ENCODE results near the gene LMX1A.

The LMX1A gene

DNA sequence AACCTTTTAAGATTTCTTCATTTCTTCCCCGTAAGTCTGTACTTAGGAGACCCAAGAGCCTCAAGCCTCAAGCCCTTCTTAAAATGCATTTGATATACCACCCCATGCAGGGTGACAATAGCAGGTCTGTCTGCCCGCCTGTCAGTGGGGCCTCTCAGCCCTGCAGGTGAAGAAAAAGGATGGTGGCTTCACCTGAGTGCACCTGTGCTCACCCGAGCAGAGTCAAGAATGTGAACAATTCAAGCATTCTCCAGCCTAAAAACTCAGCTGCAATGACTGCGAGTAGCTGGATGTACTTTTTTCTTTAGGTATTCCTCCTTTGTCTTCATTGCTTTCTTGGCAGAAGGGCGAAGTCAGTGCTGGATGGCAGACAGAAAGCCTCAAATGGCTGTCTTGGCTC is 203.3 kb downstream of the LMX1A start:
- TF ChIP-seq ZNF8 (CRISPR knock-in tag; IDR thresholded peaks at IDR 0.05), result no peak
- TF ChIP-seq, protein P1, sequence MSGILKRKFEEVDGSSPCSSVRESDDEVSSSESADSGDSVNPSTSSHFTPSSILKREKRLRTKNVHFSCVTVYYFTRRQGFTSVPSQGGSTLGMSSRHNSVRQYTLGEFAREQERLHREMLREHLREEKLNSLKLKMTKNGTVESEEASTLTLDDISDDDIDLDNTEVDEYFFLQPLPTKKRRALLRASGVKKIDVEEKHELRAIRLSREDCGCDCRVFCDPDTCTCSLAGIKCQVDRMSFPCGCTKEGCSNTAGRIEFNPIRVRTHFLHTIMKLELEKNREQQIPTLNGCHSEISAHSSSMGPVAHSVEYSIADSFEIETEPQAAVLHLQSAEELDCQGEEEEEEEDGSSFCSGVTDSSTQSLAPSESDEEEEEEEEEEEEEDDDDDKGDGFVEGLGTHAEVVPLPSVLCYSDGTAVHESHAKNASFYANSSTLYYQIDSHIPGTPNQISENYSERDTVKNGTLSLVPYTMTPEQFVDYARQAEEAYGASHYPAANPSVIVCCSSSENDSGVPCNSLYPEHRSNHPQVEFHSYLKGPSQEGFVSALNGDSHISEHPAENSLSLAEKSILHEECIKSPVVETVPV (CRISPR knock-in tag; IDR thresholded peaks at IDR 0.05), result no peak
- TF ChIP-seq, protein P2, sequence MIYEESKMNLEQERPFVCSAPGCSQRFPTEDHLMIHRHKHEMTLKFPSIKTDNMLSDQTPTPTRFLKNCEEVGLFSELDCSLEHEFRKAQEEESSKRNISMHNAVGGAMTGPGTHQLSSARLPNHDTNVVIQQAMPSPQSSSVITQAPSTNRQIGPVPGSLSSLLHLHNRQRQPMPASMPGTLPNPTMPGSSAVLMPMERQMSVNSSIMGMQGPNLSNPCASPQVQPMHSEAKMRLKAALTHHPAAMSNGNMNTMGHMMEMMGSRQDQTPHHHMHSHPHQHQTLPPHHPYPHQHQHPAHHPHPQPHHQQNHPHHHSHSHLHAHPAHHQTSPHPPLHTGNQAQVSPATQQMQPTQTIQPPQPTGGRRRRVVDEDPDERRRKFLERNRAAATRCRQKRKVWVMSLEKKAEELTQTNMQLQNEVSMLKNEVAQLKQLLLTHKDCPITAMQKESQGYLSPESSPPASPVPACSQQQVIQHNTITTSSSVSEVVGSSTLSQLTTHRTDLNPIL (CRISPR knock-in tag; IDR thresholded peaks at IDR 0.05; ENCODE audit: low read depth), result no peak
- TF ChIP-seq ARNTL (CRISPR knock-in tag; IDR thresholded peaks at IDR 0.05; ENCODE audit: borderline replicate concordance, low read depth), result no peak
- no peak for TF ChIP-seq OSR1 (CRISPR knock-in tag; IDR thresholded peaks at IDR 0.05)
- TF ChIP-seq ZC3H10 (CRISPR knock-in tag; IDR thresholded peaks at IDR 0.05), result no peak
- no peak for TF ChIP-seq BACH2 (CRISPR knock-in tag; IDR thresholded peaks at IDR 0.05; ENCODE audit: borderline replicate concordance)
- no peak for TF ChIP-seq ISL1 (CRISPR knock-in tag; IDR thresholded peaks at IDR 0.05)
- no peak for TF ChIP-seq ZNF70 (CRISPR knock-in tag; IDR thresholded peaks at IDR 0.05)
- TF ChIP-seq GLIS3 (CRISPR knock-in tag; IDR thresholded peaks at IDR 0.05), result no peak
- no peak for TF ChIP-seq CSDC2 (CRISPR knock-in tag; IDR thresholded peaks at IDR 0.05)
- no peak for TF ChIP-seq ESRRG (CRISPR knock-in tag; IDR thresholded peaks at IDR 0.05)
- no peak for TF ChIP-seq TCF4 (CRISPR knock-in tag; IDR thresholded peaks at IDR 0.05; ENCODE audit: borderline replicate concordance)
- TF ChIP-seq, protein P3, sequence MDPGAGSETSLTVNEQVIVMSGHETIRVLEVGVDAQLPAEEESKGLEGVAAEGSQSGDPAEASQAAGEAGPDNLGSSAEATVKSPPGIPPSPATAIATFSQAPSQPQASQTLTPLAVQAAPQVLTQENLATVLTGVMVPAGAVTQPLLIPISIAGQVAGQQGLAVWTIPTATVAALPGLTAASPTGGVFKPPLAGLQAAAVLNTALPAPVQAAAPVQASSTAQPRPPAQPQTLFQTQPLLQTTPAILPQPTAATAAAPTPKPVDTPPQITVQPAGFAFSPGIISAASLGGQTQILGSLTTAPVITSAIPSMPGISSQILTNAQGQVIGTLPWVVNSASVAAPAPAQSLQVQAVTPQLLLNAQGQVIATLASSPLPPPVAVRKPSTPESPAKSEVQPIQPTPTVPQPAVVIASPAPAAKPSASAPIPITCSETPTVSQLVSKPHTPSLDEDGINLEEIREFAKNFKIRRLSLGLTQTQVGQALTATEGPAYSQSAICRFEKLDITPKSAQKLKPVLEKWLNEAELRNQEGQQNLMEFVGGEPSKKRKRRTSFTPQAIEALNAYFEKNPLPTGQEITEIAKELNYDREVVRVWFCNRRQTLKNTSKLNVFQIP (CRISPR knock-in tag; IDR thresholded peaks at IDR 0.05; ENCODE audit: borderline replicate concordance, low read depth), result no peak
- TF ChIP-seq PPARA (CRISPR knock-in tag; IDR thresholded peaks at IDR 0.05; ENCODE audit: borderline replicate concordance), result no peak
- TF ChIP-seq PATZ1 (CRISPR knock-in tag; IDR thresholded peaks at IDR 0.05; ENCODE audit: borderline replicate concordance), result no peak
- no peak for TF ChIP-seq ZNF565 (CRISPR knock-in tag; conservative IDR thresholded peaks at IDR 0.05; ENCODE audit: low read depth)
- no peak for TF ChIP-seq ZFP30 (CRISPR knock-in tag; IDR thresholded peaks at IDR 0.05)
- no peak for ATAC-seq

DNA sequence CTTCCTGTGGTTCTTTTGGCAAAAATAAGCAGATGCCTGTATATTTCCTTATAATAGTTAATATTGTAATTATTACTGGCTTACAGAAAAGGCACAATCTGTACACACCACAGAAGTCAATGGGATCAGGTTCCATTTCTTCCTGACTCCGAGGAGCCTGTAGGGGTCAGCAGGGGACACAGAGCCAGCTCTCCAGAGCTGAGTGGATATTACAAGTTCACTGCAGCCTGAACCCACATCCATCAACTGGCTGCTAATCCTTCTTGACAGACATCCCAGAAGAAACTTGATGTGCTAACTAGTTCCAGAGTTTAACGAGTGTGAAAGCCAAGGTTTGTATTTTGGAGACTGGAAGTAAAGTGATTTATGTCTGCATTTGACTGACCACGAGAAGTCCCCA is 203.8 kb downstream of the LMX1A start:
- peak; percentile 81 for ATAC-seq
- TF ChIP-seq RARB (CRISPR knock-in tag; IDR thresholded peaks at IDR 0.05) (no peak), TOX (CRISPR knock-in tag; IDR thresholded peaks at IDR 0.05; ENCODE audit: borderline replicate concordance) (no peak), TCF4 (CRISPR knock-in tag; IDR thresholded peaks at IDR 0.05; ENCODE audit: borderline replicate concordance) (no peak), CSDC2 (CRISPR knock-in tag; IDR thresholded peaks at IDR 0.05) (no peak), PPARA (CRISPR knock-in tag; IDR thresholded peaks at IDR 0.05; ENCODE audit: borderline replicate concordance) (no peak), PATZ1 (CRISPR knock-in tag; IDR thresholded peaks at IDR 0.05; ENCODE audit: borderline replicate concordance) (no peak), ZNF565 (CRISPR knock-in tag; conservative IDR thresholded peaks at IDR 0.05; ENCODE audit: low read depth) (no peak), ZFP30 (CRISPR knock-in tag; IDR thresholded peaks at IDR 0.05) (no peak), OSR1 (CRISPR knock-in tag; IDR thresholded peaks at IDR 0.05) (no peak), ESRRG (CRISPR knock-in tag; IDR thresholded peaks at IDR 0.05) (no peak), ARNTL (CRISPR knock-in tag; IDR thresholded peaks at IDR 0.05; ENCODE audit: borderline replicate concordance, low read depth) (no peak), ZC3H10 (CRISPR knock-in tag; IDR thresholded peaks at IDR 0.05) (no peak), ZNF8 (CRISPR knock-in tag; IDR thresholded peaks at IDR 0.05) (no peak), ZFP3 (CRISPR knock-in tag; IDR thresholded peaks at IDR 0.05) (no peak), TSHZ2 (CRISPR knock-in tag; IDR thresholded peaks at IDR 0.05) (no peak), ZNF70 (CRISPR knock-in tag; IDR thresholded peaks at IDR 0.05) (no peak)
- TF ChIP-seq, protein P3 (CRISPR knock-in tag; IDR thresholded peaks at IDR 0.05; ENCODE audit: borderline replicate concordance, low read depth), result no peak
